IPS DF 4.7 (cell line): ENCODE data around the gene CPPED1.
"Not testable (repeated sequence)": the region's sequence is repeated elsewhere in the genome, so short reads cannot be mapped to it uniquely, and the experiment has no call there.

Experiments
- DNase-seq: peaks from one replicate; pipeline ENCODE4 v3.0.0-alpha.2; 2013; ENCODE audit warnings: low spot score; ENCODE audit errors: extremely low read depth

CPPED1 gene

DNA sequence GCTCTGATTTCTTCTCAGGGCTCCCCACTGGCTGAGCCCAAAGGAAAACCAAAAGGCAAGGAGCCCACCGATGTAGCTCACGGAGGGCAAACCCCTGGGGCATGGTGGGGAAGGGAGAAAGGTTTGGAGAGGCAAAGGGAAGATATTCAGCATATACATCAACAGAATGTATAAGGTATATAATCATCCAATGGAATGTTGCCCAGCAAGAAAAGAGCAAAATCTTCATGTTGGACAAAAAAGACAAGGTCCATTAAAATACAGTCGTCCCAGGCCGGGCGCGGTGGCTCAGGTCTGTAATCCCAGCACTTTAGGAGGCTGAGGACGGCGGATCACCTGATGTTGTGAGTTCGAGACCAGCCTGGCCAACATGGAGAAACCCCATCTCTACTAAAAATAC lies 1.6 kb downstream of the CPPED1 start:
- no peak for DNase-seq

DNA sequence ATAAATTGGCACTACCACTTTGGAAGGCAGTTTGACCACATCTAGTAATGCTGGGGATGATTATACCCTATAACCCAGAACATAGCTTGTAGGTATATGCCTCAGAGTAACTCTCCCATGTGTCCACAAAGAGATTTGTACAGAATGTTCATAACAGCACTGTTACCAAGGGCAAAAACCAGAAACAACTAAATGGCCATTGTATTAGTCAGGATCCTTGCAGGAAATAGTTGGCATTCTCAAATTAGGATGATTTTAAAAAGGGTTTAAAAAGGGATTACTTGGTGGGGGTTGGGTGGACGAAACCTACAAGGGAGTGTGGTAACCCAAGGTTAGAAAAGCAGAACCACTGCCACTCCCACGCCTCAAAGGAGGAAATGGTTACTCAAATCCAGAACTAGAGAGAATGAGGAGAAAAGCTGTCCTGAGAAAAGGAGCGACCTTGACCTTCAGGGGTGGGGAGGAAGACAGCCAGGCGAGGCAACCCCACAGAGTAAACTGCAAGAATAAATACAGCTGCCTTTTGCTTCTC lies 2.1 kb downstream of the CPPED1 start:
- no peak for DNase-seq

DNA sequence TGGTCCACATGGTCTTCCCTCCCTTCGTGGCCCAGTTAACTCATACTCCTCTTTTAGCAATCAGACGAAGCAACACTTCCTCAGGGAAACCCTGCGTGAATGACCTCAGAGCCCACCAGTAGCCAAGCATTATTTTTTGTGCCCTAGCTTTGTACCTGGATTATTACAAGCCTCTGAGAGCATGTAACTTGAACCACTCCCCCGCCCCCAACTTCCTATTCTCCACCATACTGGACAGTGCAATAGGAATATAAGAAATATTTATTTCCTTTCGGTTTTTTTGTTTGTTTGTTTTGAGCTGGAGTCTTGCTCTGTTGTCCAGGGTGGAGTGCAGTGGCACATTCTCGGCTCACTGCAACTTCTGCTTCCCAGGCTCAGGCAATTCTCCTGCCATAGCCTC lies 2.9 kb downstream of the CPPED1 start:
- DNase-seq, result no peak

DNA sequence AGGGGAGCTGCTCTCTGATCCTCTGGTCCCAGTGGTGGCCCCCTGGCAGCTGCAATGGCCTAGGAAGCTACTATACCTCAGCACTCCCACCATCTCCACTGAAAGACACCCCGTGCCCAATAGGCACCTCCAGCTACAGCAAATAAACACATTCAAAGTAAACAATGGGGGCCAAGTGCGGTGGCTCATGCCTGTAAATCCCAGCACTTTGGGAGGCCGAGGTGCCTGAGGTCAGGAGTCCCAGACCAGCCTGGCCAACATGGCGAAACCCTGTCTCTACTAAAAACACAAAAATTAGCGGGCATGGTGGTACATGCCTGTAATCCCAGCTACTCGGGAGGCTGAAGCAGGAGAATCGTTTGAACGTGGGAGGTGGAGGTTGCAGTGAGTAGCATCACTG lies 3.7 kb downstream of the CPPED1 start:
- DNase-seq, result not testable (repeated sequence)

DNA sequence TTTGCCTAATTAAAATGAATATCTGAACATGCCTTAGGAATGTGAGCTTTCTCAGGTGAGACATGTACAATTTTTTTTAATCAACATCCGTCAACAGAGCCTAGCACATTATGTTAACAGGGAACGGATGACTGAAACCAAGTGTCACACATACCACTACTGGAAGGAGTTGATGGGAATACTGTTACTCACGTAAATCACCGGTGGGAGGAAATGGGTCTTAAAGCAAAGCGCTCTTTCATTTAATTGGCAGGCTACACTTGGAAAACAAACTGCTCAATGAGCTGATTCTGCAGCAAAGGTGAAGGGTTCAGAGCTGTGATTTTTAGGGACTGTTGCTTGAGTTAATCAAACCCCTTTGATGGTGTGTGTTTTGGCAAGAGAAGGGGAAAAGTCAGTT lies 4.8 kb downstream of the CPPED1 start:
- no peak for DNase-seq

DNA sequence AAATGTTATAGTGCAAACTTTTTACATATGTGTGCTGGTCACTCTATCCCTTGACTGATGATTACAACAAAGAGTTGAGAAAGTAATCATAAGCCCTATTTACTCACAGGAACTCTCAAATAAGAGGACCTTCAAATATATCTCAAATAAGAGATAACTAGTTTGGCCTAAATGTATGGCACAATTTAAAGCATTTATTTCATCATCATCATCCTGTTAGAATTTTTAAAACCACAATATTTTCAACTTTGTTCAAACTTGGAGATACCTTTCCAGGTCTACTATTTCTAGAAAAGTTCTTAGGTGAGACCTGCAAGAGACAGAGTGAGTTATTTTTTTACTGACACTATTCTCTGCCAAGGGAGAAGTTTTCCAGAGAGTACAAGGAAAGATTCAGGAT lies 5.5 kb downstream of the CPPED1 start:
- DNase-seq, result no peak

DNA sequence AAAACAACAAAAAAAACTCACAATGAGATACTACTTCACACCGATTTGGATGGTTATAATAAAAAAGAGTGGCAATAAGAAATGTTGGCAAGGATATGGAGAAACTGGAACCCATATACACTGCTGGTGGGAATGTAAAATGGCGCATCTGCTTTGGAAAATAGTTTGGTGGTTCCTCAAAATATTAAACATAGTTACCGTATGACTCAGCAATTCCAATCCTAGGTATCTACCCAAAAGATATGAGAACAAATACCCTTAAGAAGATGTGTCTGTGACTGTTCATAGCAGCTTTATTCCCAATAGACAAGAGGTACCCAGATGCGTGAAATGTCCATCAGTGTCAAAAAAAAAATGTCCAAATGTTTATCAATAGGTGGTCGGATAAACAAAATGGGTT lies 7.2 kb downstream of the CPPED1 start:
- DNase-seq, result no peak

DNA sequence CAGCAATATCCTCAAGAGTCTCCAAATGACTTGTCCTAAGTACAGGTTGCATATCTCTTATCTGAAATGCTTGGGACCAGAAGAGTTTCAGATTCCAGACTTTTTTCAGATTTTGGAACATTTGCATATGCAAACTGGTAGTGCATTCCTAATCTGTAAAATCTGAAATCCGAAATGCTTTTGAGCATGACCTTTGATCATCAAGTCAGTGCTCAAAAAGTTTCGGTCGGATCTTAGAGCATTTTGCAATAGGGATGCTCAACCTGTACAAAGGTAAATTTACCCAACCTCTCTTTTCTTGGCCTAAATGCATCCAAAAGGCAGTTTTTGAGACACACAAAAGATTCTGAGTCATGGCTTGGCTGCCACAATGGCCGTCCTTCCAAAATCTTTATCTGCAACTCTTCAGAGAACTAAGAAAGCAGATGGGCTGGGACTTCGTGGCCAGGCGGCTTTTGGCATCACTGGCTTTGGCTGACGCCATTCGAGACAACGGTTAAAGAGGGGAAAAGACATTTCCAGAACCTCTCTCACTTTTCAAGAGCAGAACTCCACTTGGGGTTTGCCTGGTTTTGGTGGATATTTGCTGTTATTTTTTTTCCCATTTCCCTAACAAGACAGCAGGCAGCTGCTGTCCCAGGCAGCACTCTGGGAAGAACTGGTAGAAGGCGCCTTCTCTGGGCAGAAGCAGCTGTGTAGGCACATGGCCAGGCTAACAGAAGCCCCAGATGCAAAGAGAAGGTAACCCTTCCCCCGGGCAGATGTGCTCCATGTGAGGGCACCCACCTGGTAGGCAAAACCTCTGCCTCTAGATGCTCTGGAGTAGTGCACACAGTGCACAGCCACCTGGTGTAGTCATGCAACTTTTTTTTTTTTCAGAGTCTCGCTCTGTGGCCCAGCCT lies 8.9 kb downstream of the CPPED1 start:
- no peak for DNase-seq

DNA sequence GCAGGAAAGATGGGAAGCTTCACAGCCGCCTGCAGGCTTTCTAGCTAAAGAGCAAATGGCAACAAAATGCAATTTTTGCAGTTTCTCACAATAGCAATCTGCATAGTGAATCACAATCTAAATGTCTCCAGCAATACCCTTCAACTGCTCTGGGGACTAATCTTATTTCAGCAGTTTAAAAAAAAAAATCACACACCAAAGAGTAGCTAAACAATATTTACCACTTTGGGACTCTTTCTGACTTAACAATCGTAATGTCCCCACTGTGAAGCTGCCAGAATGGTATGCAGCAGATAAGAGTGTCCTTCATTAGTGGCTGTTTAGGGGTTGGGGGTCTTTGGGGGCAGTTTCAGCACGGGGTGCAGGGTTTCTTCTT lies 9.8 kb downstream of the CPPED1 start:
- no peak for DNase-seq

DNA sequence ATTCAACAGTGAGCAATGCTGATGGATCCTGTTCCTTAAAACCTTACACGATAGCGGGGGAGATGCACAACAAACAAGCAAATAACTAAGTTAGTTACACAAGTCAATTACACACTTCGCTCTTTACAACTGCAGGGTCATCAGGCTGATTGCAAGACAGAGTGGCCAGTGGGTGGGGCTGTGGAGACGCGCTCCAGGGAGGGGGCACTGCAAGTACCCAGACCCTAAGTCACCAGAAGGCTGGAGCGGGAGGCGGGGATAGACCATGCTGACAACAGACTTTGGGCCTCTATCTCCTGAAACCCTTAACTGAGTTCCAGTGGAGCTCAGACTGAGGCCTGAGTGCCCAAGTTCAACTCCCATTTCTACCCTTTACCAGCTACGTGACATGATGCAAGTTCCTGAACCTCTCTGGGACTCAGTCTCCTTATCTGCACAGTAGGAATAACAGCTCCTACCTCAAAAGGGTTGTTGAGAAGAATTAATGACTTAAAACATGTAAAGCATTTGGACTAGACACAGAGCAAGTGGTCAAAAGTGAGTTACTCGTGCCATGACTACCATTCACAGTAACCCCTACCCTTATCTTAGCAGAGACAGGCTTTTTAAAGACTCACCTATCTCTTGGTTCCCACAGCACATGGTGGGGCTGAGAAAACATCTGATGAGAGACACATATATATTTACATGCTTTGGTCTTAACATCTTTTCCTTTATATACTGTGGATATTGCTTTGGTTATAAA lies 10.4 kb downstream of the CPPED1 start:
- DNase-seq, result no peak

DNA sequence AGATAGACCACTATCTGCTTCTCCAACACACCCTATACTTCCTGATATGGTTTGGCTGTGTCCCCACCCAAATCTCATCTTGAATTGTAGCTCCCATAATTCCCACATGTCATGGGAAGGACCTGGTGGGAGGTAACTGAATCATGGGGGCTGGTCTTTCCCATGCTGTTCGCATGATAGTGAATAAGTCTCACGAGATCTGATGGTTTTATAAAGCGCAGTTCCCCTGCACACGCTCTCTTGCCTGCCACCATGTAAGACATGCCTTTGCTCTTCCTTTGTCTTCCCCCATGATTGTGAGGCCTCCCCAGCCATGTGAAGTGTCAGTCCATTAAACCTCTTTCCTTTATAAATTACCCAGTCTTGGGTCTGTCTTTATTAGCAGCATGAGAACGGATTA lies 11.2 kb downstream of the CPPED1 start:
- not testable (repeated sequence) for DNase-seq

DNA sequence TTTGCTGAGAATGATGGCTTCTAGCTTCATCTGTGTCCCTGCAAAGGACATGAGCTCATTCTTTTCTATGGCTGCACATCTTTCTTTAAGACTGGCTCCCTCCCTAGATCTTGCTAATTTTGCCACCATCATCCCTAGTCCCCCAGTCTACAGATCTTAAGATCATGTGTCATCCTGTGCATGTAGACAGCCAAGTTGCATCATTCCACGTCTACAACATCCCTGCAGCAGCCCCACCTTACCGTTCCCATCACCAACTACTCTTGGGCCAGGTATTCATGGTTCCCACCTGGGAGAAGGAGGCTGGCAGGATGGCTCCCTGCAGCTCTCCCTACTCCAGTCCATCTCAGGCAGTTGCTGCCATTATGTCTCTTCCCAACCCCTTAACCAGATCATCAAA lies 12.3 kb downstream of the CPPED1 start:
- DNase-seq, result no peak

DNA sequence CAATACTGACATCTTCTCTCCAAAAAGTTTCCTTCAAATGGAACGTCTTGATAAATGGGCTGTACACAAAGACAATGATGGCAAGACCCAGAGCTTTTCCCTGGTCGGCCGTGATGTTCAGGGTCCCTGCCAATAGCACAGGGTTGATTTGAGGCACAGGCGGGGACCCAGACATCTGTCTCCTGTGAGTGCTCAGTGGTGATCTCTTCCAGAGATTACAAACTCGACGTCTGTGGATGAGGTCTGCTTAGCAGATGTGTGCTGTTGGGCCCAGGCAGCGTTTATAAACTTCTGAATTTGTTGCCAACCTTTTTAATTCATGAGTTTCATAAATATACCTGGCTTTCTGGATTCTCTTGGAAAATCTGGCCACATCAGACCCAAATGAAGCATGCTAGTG lies 14.9 kb downstream of the CPPED1 start:
- DNase-seq, result no peak

DNA sequence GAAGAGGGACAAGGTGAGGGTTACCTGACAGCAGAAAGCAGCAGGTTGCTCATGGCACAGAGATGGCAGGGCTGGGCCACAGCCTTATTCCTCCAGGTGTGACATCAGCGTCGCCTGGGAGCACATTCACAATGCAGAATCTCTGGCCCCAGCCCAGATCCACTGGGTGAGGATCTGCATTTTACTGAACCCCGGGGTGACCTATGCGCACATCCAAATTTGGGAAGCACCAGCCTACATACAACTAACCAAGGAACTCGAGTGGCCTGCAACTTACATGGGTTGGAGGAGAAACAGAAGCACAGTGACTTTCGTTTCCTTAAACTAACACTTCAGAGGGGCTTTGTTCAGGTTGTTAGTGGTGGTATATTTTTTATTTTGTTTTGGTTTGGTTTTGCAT lies 17.6 kb downstream of the CPPED1 start:
- DNase-seq, result no peak

DNA sequence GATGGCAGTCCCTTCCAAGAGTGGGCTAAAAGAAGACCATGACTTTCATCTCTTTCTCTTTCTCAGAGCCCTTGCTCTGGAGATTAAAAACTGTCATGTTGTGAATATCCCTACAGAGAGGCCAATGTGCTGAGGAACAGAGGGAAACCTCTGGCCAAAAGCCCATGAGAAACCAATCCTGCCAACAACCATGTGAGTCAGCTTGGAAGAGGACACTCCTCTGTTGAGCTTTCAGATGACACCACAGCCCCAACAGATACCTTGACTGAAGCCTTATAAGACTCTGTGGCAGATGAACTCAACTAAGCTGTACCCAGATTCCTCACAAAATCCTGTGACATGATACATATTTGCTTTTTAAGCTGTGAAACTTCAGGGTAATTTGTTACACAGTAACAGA lies 19.6 kb downstream of the CPPED1 start:
- DNase-seq, result no peak

DNA sequence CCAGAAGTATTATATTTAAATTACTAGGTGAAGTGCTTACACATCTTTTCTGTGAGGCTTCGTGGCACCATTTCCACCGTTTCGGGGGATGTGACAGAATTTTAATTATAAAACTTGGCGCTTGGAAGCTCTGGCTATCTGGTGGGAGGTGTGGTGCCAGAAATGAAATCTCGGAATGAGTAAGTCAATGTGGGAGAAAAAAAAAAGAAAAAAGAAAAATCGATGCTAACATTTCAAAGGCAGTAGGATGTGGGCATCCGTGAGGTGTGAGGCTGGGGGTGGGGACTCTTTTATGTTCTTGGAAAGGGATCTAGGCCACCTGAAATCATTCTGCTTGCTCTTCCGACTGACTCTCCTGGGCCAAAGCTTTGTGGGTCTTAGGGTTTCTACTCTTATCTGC lies 21.9 kb downstream of the CPPED1 start:
- no peak for DNase-seq

DNA sequence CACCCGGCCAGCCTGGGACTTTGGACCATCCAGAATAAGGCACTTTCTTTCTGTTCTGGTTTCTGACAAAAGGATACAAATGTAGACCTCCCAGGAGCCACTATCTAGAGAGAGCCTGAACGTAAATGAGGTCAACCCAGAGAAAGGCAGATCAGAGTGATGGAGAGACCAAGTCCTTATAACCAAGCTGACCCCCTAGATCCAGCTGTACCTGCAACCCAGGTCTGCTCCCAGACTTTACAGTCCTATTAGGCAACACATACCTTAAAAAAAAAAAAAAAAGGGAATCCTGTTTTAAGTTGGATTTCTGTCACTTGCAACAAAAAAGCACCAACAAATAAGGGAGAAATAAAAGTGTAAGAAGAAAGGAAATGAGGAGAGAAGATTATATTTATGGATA lies 23.2 kb downstream of the CPPED1 start:
- DNase-seq, result no peak

DNA sequence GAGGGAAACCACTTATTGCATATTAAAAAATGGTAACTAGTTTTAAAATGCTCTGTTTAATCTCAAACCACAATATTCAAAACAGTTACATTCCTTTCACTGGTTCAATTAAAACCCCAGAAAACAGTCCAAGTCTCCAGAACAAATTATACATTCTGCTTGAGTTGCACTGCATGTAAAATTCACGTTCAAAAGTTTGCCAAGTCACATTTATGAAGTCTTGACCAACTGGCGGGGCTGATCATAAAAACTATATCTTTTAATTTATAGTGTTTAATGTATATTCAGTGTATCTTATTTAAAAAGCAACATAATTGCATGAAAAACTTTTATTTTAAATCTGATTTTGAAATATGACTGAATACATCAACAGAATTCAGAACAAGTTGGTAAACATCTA lies 25.0 kb downstream of the CPPED1 start:
- no peak for DNase-seq

DNA sequence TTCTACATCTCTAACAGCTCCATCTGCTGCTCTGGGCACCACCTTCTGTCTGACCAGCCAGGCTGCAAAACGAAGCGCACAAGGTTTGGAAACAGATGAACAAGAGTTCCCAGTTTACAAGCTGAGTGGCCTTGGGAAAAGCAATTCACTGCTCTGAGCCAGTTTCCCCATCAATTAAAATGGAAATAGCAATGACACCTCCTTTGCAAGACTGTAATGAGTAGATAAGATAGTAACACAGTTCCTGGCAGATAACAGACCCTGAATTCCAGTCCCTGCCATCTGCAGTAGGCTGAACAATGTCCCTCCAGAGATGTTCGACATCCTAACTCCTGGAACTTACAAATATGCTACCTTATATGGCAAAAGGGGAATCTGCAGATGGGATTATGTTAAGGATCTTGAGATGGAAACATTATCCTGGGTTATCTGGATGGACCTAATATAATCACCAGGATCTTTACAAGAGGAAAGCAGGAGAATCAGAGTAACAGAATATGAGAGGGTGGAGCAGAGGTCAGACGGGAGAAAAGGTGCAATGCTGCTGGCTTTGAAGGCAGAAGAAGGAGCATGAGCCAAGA lies 27.9 kb downstream of the CPPED1 start:
- DNase-seq, result no peak

DNA sequence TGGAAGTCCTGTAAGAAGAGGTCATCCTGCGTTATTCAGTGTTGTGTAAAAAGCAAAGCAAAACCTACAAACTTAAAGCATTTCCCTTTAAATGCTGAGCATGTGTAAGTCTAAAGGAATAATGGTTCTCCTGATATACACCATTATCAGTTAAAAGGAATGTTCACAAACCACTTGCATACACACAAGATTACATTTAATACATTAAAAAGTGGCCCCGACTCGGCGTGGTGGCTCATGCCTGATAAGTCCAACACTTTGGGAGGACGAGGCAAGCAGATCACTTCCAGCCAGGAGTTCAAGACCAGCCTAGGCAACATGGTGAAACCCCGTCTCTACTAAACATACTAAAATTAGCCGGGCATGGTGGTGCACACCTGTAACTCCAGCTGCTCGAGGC lies 30.5 kb downstream of the CPPED1 start:
- no peak for DNase-seq

DNA sequence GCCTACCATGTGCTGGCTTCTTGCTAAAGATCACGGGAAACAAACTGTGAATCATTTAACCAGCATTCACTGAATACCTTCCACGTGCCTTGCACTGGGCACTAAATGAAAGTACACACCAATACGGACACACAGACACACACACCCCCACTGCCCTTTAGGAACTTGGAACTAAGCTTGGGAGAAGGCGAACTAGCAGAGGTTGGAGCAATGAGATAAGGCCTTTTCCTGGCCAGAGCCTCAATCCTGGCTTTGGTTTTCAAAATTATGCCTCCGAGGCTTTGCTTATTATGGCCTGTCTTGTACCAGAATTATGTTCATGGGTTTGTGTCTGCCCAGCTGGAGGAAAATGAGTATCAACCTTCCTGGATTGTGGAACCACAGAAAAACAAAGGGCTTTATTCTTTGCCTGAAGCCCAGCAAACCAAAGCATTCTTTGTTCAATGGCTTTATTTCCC lies 32.3 kb downstream of the CPPED1 start:
- no peak for DNase-seq

DNA sequence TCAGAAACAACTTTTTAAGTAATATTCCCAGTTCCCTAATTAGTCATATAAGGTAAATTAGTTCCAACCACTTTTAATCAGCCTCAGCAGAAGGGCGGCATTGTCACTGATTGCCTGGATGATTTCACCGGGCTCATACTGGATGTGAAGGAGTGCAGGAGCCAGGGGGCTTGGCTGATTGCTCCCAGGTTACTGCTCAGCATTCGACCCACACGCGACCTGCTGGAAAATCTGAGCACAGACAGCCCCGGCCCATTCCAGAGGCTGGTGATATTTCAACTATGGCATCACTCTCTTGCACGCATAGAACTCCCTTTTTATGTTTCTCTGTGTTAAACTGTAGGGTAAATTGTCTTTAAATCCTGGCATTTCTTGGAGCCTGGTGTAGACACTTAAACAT lies 34.2 kb downstream of the CPPED1 start:
- no peak for DNase-seq
